NCI-H748 treated with DMSO at 0.1 percent for 48 hours (cell line): ENCODE results near the gene DOCK2.
"Not testable (repeated sequence)": the region's sequence is repeated elsewhere in the genome, so short reads cannot be mapped to it uniquely, and the experiment has no call there.

Source experiments
- DNase-seq: peaks from one replicate; lab custom pipeline; 2025; lab: John Stamatoyannopoulos, UW

The DOCK2 gene

DNA sequence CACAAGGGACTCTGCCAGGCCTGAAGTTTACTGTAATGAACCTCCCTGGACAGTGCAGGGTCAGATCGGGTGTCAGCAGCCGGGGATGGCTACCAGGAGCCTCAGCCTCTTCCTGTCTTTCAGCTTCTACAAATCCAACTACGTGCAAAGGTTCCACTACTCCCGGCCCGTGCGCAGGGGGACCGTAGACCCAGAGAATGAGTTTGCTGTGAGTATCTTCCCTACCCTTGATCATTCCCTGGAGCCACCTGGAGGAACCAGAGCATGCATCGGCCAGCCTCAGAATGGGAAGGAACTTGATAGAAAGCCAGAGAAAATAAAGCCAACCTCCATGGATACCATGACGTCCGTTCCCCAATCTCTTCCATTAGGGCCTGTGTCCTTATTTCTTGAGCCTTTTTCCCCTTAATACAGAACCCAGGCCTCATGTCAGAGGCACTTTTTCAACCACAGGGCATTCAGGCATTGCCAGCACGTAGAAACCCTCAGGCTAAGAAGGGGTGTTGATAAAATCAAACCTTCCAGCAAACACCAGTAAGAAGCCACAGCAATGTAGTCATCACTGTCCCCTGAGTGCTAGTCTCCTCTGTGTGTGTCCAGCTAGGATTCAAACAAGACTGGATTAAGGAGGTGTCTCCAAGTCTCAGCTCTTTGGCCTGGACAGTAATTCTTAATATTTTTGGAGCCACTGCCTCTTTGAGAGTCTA is 419.6 kb downstream of the DOCK2 start:
- DNase-seq = no peak

DNA sequence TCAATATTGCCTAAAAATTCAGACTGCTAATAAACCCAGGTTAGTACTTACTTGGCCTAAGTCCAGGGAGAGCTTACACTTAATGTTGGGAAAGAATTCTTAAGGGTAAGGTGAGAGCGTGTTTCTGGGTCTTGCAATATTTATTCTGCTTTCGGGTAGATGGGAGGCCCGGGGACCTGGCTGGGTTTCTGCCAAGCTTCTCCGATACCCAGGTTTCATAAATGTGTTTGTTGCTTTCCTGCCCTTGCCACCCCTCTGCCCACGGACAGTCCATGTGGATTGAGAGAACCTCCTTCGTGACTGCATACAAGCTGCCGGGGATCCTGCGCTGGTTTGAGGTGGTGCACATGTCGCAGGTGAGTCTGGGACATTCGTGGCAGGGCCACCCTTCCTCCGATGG is 420.2 kb downstream of the DOCK2 start:
- DNase-seq = no peak

DNA sequence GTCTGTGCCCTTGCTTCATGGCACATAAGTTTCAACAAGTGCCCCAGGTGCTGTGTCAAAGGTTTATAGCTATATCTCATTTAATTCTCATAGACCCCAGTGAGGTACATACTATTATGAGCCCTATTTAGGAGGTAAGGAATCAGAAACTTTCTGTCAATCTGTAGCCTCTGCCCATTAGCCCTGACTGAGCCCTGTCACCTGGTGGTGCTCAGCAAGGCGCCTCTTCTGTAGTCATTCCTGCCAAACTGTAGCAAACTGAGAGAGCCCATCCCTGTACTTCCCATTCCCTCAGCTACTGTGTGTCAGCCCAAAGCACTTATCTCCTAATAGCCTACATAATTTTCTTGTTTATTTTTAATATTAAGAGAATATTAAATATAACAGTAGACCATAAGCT is 422.1 kb downstream of the DOCK2 start:
- no peak for DNase-seq

DNA sequence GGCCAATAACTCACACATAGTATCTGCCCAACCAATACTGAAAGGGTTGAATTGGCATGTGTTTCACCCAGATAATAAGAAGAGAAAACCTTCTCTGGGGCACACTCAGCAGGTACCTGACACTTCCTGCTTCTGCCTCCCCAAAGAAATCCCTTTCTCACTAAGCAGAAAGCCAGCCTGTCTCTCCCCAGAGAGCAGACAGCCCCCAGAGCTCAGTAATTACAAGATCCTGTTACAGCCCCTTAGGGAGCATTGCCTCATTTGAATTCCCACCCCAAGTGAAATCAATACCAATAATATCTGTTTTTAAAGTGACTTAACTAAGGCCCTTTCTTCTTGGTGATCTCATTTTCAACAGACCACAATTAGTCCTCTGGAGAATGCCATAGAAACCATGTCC is 430.1 kb downstream of the DOCK2 start:
- no peak for DNase-seq

DNA sequence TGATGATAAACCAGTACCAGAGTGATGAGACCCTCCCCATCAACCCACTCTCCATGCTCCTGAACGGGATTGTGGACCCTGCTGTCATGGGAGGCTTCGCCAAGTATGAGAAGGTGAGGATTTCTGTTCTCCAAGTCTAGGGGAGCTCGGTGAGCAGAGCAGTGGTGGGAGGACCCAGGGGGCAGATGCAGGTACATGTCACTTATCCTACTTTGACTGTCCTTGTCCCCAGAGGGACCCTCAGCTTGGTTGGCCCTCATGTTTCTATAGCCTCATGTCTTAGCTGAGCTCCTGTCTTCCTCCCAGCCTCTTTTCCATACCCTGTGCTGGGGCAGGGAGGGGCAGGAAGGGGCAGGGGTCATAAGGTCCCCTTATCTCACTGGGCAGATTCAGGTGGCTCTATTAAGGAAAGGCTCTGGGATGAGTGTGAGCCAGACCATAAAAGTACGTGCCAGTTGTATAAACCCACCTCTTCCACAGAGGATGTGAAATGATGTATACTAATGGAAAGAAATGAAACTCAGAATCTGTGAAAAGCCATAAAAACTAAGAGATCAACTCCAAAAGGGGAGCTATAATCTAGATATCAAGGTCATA is 430.6 kb downstream of the DOCK2 start:
- DNase-seq = no peak

DNA sequence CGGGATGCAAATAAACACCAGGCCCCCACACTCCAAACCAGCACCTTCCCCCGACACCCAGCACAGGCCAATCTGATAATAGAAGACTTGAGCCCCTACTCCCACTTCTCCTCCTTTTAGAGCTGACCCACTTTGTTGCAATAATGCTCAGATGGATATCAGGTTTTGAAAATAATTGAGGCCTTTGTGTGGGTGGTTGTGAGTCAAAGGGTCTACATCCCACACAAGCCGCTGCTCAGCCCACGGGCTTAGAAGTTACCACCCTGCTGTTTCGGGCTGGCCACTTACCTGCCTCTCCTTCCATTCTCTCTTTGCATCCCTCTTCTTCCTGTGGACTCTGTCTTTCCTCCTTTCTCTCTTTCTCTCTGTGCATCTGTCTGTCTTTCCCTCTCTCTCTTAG is 432.4 kb downstream of the DOCK2 start:
- DNase-seq = no peak

DNA sequence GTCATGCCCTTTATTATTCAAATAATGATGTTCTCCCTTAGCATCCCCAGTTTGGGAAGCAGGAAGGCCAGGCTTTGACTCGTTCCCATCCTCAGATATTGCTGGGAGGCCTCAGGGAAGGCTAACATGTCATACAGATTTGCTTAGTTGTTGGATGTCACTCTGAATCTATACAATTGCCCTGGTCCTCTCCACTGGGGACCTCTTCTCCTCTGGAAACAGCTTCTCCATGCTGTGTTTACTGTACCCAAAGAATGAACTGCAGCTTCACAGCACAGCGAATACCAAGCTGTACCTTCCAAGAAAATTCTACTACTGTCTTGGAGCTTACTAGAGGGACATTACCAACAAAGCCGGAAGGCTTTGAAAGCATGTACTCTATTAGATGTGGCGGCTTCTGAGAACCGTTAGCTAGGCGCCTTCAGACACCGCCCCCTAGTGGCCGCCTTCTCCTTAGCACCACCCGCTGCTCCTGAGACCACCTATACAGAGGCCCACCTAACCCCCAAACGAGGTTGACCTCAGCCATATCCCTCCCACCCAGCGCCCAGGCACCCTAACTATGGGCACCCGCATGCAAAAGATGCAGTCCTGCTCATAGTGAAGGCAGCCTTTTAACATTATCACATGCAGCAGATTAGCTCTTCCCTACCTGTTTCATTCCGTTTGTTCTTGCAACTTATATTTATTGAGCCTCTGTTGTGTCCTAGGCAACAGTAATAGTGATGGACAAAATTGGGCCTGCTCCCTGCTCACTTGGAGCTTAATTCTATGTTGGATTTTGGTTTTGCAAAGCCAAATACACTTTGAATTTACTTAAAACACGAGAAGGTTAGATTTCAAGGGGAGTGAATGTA is 433.7 kb downstream of the DOCK2 start:
- DNase-seq = no peak

DNA sequence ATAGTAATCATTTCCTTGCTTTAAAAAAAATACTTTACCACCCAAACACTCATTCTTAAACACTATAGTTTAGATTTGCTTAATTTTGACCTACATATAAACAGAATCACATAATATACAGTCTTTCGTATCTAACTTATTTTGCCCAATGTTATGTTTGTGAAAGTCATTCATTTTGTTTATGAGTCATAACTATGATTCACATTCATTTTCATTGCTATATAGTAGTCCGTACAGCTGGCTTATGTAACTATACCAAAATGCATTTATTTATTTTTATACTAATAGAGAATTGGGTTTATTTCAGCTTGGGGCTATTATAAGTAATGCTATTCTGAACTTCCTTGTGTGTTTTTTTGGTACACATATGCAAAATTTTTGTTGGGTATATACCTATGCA is 434.7 kb downstream of the DOCK2 start:
- no peak for DNase-seq

DNA sequence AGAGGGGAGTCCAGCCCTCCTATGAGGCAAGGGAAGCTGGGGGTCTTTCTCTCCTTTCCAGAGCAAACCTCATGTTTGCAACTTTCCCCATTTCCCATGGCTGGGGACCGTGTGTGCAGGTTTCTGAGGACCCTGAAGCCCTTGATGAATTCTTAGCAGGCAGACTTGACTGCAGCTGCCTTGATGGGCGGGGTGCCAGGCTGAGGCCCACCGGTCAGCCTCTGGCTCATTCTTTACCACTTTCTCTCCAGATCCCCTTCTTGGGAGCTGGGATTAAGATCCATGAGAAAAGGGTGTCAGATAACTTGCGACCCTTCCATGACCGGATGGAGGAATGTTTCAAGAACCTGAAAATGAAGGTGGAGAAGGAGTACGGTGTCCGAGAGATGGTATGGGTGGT is 438.6 kb downstream of the DOCK2 start:
- no peak for DNase-seq

DNA sequence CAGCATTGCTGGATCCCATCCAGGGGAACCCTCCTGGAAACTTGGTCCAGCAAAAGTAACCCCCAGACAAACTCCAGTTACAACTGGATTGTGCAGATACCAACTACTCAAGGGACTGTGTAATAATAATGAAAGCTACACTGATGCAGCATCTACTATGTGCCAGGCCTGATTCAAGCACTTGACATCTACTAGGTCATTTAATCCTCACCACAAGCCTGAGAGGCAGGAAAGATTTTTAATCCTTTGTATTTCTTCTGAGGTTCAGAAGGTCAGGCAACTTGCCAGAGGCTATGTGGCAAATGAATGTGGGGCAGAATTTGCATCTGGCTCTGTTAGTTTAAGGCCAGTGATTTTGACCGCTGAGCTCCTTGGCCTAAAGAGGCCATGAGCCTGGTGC is 439.1 kb downstream of the DOCK2 start:
- DNase-seq = no peak

DNA sequence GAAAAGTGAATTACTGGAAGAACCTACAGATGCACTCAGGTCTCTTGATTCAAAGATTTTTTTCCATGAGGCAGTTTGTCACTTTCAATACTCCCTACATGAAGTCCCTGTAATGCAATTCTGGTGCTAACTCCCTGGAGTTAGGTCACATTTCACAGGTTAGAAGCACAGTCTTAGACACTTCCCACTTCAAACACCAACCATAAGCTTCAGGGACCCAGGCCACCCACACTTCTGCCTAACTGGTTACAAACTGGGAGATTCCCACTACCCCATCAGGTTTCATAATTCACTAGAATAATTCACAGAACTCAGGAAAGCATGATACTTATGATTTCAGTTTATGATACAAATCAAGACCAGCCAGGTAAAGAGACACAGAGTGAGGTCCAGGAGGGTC is 439.7 kb downstream of the DOCK2 start:
- DNase-seq = no peak

DNA sequence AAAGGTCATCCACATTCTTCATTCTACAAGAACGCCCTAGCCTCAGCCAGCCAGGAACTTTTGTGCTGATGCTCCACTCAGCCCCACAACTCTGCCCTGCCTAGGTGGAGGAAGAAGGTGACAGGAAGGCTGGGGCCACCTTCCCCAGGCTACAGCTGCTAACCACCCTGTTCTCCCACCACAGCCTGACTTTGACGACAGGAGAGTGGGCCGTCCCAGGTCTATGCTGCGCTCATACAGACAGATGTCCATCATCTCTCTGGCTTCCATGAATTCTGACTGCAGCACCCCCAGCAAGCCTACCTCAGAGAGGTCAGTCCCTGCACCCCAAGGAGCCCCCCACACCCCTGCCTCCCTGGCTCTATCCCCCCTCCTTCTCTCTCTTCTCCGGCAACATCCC is 440.5 kb downstream of the DOCK2 start:
- DNase-seq = no peak

DNA sequence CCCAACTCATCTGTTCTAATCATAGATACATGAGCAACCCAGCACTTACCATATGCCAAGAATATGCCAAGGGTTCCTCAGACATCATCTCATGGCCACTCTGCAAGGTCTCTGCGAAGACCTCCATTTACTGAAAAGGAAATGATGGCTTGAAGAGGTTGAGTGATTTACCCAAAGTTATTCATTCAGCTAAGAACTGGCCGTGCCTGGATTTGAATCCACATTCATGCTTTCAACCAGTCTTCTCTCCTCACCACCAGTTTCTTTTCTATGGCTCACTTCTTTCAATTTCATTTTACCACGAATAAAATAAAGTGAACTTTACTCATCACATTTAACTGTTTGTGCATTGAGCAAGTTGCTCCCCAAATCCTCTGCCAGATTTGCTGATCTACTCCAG is 441.4 kb downstream of the DOCK2 start:
- no peak for DNase-seq

DNA sequence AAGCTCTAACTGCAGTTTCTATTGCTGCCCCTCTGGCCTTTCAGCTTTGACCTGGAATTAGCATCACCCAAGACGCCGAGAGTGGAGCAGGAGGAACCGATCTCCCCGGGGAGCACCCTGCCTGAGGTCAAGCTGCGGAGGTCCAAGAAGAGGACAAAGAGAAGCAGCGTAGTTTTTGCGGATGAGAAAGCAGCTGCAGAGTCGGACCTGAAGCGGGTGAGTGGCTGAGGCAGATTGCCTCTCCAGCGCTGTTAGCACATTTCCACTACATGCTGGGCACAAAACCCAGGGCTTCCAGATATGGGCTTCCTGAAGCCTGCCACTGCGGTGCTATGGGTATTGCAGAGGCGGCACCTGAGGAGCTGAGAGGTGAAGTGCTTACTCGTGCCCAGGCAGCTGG is 441.9 kb downstream of the DOCK2 start:
- no peak for DNase-seq

DNA sequence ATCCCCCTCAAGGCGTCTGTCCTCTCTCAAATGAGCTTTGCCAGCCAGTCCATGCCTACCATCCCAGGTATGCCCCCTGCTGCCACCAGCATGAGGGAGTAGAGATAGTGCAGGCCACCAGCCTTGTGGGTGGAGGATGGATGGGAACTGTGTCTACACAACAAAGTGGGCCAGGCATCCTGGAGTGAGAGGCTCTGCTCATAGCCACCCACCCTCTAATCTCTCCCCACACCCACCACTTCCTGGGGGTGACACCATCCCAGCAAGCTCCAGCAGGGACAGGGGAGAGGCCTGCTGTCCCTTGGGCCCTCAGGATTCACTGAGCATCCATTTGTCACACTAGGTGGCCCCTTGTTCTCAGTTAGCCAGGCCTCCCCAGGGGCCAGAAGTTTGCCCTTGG is 443.1 kb downstream of the DOCK2 start:
- no peak for DNase-seq

DNA sequence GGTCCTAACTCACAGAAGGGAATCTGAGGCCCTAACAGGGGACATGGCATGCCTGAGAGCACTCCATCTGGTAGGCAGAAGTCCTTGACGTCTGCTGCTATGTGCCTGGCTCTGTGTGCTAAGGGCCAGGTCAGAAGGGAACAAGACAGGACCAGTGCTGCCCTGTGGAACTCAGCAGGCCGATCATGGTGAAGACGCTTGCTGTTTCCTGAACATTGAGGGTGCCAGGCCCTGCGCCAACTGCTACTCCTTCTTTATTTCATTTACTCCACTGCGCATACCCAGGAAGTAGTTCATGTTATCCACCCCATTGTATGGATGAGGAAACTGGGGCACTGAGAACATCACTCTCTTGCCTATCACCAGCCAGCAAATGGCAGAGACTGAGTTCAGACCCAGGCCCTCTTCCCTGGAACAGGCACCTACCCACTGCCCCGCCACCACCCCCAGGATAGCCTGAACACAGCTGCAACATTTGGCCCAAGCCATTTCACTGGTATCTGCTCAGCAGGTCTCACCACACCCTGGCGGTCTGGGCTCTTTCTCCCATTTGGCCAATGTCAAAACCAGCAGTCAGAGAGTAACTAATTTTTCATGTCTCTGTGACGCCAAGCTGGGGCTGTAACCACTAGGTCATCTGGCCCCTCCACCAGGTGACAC is 443.8 kb downstream of the DOCK2 start:
- DNase-seq = no peak

DNA sequence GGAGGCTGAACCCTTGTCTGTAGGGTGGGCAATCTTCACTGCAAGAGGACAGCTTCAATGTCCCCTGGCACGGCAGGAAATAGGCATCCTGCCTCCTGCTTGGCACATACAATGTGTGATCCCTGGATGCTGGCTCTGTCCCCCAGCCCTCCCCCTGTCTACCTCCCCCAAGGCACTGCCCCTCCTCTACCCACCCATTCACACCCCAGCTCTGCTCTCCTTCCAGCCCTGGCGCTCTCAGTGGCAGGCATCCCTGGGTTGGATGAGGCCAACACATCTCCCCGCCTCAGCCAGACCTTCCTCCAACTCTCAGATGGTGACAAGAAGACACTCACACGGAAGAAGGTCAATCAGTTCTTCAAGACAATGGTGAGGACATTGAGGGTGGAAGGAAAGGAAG is 444.5 kb downstream of the DOCK2 start:
- DNase-seq = no peak

DNA sequence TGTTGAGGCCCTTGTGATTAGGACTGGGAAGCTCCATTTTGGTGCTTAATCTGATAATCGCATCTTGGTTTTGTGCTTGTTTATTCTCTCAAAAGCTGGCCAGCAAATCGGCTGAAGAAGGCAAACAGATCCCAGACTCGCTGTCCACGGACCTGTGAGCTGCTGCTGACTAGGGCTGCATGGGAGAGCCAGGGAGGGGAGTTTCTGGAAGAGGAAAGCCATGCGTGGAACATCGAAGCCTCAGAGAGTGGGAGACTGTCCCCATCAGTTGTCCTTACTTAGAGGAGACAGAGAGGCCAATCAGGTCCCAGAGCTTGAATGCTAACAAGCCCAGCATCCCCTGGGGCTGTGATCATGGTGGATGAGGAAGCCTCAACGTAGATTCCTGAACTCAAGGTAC is 445.6 kb downstream of the DOCK2 start:
- no peak for DNase-seq

DNA sequence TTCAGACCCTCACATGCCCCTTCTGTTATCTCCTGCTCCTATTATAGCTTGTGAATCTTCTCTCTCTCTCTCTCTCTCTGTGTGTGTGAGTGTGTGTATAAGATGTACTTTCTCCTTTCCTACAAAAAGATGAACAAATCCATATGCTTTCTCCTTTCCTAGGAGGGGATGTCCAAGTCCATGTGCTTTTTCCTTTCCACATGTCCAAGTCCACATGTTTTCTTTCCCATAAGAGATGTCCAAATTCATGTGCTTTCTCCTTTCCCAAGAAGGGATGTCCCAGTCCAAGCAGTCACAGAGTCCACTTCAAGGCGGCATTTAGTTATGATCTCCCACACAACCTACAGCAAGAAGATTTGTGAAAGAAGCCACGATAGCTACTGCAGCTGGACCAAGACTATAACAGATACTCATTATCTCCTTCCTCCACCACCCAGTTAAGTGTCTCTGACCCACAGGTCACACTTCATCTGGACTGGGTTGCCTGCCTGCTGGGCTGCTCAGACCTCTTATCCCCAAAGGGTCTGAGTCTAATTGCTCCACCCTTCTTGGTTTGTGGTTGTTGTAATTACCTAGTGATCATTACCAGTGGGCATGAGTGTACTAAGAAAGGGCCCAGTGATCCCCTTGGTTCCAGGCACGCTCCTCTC is 450.2 kb downstream of the DOCK2 start:
- DNase-seq = no peak

DNA sequence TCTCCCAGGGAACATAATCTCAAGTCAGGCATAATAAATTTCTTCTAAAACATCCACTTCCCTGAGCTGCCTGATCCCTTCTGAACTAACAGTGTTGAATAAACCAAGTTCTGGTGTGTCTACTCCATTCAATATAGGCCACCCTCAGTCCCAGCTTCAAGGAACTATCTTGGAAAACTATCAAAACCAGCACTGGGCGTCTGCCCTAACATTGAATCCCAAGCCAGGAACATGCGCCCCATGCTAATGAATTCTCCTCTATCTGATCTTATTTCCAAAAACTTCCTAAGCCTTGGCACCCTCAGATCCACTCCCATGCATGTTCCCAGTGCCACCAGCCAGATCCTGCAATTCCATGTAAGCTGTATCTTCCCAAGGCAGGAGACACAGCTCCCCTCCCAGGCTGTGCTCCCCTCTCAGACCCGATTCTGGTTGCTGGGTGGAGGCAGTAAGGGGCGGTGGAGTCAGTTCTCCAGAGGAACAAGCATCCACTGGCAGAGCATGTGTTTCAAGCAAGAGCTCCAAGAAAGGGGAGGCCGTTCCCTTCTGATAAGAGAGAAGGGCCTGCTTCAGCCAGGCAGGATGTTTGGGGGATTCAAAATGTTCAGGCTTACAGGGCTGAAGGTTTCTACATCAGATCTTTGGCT is 455.5 kb downstream of the DOCK2 start:
- DNase-seq = no peak

DNA sequence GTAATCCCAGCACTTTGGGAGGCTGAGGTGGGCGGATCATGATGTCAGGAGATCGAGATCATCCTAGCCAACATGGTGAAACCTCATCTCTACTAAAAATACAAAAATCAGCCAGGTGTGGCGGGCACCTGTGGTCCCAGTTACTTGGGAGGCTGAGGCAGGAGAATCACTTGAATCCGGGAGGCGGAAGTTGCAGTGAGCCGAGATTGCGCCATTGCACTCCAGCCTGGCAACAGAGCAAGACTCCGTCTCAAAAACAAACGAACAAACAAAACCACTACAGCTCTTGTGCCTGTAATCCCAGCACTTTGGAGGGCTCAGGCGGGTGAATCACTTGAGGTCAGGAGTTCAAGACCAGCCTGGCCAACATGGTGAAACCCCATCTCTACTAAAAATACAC is 457.3 kb downstream of the DOCK2 start:
- DNase-seq = not testable (repeated sequence)

DNA sequence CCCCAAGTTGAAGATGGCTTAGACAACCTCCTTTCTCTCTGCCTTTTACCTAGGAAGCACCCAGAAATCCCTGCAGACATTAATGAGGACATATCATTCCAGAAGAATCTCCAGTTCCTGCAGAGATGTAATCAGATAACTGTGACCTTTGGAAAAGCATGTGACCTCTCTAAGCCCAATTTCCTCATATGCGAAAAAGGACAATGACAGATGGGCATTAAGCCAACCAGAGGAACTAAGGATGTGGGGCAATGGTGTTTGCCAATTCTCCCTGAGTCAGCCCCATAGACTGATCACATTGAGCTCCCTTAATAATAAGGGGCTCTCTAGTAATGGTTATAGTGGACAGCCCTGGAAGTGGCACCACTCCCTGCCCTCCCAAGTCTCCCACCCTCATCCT is 458.6 kb downstream of the DOCK2 start:
- DNase-seq = no peak
